ENCODE data around the gene DCLK1.

DCLK1 gene

DNA sequence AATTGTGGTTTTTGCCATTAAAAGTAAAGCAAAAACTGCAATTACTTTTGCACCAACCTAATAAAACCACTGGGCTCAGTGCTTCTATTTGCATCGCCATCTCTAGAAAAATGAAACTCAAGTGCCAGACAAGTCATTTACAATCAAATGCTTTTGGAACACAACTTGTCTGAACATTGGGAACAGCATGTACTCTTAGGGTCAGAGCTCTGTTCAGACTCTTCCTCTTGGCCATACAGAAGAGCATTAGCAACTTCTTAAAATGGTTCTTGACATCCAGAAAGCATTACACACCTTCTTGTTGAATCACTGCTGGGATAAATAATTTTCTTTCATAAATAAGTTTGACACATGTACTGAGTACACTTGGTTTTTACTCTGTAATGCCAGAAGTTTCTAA is 272.5 kb downstream of the DCLK1 start:
- DNase-seq (ENCODE audit: low spot score) = no peak

DNA sequence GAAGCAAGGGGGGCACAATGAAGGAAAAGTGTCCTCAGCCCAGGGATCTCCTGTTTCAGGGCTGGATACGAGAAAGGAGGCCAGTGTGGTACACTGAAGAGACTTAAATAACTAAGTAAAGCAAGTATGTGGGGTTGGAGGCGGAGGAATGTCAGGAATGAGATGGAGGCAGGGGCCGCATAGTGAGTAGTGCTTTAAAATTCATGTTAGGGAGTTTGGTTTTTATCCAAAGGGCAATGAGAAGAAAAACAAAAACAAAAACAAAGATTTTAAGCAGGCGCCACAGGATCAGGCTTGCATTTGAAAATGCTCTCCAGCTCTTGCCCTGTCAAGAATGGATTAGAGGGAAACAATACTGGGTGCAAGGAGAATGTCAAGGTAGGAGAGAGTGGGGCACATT is 273.4 kb downstream of the DCLK1 start:
- DNase-seq (ENCODE audit: low spot score) = peak; percentile 30

DNA sequence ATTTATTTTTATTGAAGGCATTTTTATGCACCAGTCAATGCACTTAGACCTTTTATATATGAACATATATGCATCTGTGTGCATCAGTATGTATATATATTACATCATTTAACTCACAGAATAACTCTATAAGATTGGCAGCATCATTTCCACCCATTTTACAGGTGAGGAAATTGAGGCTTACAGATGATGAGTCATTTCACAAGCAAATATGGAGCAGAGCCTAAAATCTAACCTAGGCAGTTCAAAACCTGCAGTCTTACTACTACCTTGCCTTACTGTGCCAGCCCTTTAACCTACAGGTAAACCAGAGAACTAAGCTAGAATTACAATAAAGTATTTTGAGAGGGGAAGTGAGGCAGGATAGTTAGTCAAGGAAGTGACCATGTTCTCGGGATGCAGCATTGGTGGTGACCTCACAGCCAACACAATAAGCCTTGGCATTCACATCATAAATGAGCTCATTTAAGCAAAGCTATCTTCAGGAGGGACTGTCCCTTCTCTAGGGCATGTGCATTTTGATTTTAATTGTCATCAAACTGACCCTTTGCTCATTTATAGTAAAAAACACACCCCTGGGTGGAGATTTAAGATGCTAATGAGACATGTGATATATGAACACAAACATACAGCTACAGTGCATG is 274.3 kb downstream of the DCLK1 start:
- DNase-seq (ENCODE audit: low spot score) = no peak

DNA sequence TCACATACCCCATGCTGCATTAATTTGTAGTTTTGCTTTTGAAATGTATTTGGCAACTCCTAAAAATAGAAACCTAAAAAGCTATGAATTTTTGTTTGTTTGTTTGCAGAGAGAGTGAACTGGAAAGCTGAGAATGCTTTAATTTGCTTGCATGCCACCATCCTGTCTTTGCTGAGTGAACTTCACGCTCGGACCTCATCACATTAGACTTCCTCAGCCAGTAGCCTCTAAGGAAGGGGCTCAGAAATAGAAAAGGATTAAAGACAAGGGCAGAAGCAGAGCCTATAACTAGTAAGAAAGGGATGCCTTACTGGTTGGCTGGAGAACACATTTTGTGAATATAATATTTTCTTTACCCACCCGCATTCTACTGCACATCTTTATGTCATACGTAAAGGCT is 275.1 kb downstream of the DCLK1 start:
- no peak for DNase-seq (ENCODE audit: low spot score)

DNA sequence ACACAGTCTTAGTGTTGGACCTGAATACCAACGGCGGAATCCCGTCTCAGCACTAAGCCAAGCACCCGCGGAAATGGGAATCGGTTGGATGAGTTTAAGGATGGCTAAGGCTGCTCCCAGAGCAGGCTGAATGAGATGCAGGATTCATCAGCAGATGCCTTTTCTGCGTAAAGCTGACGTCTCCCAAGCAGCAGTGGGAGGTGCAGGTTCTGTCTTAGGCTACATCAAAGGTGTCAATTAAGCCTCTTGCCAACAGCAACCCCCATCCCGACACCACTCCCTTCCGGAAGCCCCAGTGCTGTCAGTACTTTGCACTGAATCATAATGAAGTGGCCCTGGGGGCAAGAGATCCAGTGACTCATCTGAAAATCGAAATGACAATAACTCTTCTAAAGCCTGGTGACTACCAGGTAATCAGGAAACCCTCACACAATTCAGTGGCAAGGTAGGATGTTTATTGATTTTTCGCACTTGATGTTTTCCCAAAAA is 275.6 kb downstream of the DCLK1 start:
- DNase-seq (ENCODE audit: low spot score) = no peak

DNA sequence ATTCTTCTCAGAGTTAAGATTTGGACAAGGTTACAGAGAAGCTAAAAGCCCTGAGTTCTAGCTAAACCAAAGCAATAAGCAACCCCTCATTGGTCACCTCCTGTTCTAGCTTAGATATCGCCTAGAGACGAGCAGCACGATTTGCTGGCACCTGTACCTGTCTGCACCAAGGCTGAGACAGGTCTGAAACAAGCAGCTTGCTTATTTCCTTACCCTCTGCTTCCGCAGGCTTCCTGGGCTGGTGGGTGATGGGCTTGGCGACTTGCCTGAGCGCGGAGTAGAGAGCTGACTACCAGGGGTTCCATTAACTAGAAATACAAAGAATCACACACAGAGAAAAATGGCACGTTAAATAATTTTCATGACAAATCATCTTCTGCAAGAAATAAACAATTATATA is 276.9 kb downstream of the DCLK1 start:
- DNase-seq (ENCODE audit: low spot score) = no peak

DNA sequence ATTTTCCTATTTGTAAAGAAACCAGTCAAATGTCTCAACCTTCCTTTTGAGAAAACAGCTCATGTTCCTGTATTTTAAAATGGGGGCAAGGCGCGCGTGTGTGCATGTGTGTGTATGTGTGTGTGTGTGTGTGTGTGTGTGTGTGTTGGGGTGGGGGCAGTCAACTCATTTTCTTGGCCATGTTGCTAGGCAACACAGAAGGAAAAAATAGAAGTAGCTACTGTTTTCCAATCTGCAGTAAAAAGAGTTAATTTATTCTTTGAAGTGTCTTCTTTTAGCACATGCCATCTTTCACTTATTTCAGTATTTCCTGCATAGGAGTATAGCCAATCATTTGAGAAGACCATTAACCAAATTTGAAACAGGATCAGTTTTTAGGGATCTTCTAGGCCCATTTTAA is 279.3 kb downstream of the DCLK1 start:
- no peak for DNase-seq (ENCODE audit: low spot score)

DNA sequence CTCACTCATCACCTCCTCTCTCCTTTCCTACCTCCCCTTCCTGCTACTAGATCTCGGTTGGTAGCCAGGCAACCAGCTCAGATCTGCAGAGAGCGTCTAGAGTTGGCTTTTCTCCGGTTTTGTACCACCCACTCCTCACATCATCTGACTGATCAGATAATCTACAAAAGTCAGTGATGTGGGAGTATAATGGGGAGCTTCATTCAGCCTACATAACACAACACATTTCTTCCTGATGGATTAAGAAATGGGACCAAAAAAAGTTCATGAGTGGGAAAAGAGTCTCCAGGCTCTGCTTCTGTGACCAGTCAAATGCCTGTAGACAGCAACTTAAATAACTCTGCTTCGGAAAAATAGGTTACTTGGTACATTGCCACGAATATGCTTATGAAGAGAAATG is 279.8 kb downstream of the DCLK1 start:
- DNase-seq (ENCODE audit: low spot score) = no peak

DNA sequence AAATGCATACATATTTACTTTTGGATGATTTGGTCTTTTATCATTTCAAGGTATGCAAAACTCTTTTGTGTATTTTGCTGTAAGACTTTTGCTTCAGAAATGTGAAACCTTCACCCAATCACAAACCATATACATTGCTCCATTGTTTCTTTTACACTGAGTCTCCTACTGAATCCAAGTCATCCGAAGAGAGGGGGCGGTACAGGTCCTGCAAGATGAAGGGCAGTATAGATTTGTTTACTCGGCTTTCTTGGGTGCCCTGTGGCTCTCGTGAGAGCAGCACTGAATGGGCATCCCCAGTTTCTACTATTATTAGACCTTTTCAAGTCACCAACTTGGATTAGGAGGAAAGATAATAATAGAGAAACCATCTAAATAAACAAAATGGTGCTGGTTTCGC is 280.6 kb downstream of the DCLK1 start:
- no peak for DNase-seq (ENCODE audit: low spot score)

DNA sequence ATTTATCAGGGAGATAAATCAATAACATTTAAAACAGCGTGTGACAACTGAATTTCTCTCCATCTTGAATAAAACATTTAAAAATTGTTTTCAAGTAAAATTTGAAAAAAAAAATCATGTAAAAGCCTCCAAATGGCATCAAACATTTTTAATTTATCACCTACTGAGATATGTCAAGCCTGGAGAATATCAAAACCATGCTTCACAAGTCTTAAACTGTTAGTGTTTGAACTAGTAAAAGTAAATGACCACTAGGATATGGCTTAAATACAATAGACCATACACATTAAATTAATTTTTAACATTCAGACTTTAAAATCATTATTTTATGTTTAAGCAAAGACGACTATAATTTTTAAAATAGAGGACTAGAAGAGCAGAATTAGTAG is 281.9 kb downstream of the DCLK1 start:
- DNase-seq (ENCODE audit: low spot score) = no peak

DNA sequence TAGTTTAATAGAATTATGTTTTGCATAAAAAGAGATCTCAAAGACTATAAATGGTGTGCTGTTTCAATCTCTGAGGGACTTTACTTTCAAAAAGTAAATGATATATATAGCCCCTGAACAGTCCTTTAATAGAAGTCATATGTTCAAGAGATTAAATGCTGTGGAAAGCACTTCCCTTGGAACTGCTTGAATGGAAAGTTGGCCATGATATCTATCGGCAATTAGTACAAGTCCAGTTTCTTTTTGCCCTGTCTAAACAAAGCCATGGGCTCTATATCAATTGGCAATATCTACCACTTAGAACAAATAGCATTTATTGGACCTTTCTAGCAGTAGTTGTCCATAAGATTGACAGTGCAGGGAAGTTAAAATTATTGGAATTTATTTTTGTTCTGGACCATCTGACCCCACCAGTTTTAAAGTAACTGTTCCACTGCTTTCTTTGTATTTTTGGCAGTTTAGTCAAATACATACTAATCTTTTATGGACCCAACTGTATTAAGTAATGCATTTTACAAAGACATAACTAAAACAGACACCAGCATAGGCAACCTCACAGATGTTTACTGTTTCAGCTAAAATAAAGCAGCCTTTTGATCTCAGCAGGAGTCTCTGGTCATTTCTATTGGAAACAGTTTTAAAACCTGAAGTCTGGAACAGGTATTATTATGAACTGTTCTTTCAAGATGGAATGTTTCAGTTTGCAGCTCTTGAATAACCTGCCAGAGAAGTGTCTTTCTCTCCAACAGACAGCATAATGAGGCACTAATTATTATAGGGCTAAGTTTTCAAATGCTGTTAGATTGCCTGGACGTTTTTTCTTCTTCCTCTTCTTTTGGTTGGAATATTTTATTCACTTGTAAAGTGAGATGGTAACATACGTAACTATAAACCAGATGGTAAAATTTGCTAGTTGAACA is 282.6 kb downstream of the DCLK1 start:
- no peak for DNase-seq (ENCODE audit: low spot score)

DNA sequence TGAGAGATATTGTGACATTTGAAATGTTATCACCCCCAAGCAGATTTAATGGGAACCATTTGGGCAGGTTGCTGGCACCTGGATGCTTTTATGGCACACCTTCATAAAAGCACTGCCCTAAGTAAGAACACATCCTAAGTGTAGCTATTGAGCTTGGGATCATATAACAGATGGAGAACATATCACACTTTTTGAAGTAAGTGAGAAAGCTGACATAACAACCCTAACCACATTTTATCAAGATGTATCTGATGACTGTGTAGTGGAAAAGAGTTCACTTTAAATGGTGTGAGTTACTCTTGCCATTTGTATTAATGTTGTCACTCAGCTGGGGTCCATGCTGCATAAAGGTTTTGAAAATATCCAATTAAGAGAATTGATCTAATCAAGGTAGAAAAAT is 287.9 kb downstream of the DCLK1 start:
- no peak for DNase-seq (ENCODE audit: low spot score)

DNA sequence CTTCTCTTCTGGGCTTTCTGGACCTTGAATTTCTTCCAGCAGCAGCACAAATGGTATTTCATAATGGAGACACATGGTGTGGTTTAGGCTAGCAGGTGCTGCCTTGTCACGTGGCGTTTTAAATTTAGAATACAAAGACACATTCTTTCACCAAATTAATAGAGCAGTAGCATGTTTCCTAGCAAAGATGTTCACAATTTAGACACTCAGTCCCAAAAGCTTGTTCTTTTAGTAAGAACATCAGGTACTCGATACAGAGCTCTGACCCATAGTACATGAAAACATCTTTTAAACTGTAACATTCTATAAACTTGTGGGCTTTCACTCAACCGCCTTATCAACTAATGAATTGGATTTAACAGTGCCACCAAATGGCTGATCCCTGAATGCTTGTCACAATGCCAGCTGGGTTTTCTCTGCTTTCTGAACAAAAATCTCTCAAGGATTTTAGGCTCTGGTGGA is 290.1 kb downstream of the DCLK1 start:
- no peak for DNase-seq (ENCODE audit: low spot score)

DNA sequence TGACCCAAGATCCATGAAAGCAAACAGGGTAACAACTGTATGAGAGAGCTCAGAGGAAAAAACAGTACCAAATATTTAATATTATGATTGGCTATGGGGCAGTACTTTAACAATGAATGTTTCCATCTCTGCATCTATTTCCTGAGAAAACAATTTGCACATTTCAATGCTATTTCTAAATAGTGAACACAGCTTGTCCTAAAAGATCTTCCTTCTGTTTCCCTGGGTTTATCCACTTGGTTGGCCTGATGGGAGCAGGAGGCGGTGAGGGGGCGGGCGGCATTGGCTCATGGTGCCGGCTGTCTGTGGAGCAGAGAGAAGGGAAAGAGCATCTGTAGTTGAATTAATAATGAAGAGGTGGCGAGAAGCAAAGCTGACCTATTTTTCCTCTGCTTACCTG is 291.4 kb downstream of the DCLK1 start:
- no peak for DNase-seq (ENCODE audit: low spot score)

DNA sequence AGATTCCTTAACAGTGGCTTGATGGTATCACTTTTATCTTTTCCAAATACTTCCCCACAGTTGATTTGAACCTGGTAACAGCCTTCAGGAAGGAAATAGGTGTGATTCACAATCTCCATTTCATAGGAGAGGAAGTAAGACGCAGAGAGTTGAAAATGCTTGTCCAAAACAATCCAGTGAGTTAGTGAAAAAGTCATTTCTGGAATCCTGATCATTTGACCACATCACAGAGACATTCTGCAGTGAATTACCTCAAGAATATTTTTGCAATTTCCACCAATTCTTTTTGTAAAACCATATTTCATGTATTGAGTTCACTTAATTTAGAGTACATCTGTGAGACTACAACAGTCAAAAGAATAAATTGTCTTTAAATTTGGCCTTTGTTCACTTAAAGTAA is 292.8 kb downstream of the DCLK1 start:
- DNase-seq (ENCODE audit: low spot score) = peak; percentile 52

DNA sequence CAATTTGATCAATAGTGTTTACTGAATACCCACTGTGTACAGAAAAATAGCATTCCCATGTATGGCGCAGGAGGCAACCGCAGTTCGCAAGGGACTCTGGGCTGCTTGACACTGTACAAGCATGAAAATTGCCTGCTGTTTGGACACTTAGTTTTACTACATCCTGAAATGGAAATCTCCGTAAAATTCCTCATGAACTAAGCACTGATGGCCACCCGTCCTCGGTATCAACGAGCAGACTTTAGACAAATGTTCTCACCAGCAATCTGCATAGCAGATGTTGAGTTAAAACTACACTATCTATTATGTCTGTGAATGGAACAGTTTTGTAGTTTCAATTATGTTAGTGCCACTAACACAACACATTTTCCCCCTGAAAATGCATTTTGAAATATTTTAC is 294.7 kb downstream of the DCLK1 start:
- no peak for DNase-seq (ENCODE audit: low spot score)

DNA sequence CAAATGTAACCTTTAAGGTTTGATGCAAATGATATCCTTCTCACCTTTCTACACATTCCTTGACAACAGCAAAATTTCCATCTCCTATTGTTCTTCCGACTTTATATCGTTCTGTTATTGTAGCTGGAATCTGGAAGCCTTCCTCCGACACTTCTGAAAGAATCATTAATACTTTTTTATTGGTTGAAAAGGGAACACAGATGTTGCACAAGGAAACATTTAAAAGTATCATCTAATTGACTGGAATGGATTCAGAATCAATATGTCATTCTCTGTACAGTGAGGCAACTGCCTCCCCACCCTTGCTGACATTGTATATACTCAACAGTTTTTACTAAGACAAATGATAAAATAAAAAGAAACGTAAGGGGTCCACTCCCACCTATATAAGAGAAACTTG is 295.2 kb downstream of the DCLK1 start:
- DNase-seq (ENCODE audit: low spot score) = no peak

DNA sequence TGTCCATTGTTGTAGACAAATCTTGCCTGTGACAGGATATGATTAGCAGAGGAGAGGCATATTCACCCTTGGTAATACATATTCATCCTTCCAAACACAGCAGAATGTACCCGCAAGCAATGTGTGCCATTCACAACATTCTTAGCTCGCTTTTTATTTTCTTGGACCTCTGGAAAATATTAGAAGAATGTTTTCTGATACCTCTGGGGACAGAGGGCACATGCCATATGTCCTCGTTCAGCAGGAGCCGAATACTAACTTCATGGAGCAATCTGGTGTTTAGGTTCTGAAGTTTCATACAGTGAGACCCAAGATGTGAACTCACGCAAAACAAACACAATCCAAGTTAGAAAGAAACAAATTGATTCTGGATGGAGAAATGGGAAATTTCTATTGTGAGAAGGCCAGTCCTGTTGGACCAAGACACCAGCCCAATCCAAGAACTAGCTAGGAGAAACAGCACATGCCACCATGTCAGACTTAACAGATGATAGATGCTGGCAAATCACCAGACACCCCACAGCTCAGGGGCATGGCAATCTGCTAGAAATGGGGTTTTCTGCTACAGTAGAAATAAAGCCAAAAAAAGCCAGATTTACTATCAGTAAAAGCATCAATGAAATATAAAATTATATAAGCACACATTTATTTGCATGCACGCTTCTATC is 297.4 kb downstream of the DCLK1 start:
- no peak for DNase-seq (ENCODE audit: low spot score)

DNA sequence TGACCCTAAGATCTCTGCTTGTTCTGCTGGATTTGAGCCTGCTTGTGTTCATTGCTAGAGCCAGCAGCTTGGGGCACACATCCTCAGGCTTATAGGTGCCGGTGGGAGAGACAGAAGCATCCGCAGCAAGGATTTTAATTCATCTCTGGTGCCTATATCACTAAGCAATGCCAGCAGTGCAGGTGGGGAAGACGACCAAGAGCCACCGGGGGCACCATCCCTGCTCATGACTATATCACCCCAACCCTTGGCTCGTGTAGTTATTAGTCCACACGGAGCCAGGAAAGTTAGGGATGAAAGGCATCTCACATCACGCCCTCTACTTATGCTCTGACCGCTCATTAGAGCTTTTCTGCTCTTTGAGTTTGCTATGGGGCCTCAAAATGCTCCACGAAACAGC is 298.2 kb downstream of the DCLK1 start:
- DNase-seq (ENCODE audit: low spot score) = no peak

DNA sequence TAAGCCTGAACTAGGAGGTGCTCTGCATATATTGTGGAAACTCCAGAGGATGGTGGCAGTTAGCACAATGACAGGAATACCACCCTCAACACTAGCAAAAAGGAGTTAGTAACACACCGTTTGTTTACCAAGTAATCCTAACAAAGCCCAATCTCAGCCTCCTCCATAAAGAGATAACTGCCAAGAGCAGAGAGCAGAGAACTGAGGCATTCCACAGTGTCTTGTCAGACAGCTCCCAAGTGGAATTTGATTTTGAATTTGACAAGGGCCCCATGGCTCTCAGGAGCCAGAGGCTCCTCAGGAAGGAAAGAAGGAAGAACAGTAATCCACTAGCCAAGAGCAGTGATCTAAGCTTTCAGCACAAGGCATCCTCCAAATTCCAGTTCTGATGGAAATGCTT is 298.6 kb downstream of the DCLK1 start:
- no peak for DNase-seq (ENCODE audit: low spot score)

DNA sequence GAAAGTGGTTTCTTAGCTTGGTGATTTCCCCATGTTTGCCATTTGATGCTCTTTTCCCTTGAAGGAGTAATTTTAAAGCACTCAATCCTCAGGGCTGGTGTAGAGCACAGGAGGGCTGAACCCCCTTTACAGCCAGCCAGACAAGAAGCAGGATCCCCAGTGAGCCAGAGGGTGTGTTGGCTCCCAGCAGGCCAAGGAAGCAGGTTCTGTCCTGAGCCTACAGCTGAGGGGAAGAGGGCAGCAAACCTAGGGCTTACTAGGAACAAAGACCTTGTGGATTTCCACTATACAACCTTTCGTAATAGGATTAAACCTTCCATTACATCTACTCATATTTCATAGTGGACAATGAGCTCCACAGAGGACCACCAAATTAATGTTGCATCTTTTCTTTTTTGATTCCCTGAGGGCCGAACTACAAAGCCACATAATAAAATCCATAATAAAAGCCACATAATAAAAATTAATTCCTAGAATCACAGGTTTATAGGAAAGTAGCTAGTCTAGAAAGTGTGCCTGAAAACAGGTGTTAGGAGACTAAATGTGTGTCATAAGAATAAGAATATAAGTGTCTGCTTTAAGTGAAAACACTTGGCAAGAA is 300.2 kb downstream of the DCLK1 start:
- no peak for DNase-seq (ENCODE audit: low spot score)

DNA sequence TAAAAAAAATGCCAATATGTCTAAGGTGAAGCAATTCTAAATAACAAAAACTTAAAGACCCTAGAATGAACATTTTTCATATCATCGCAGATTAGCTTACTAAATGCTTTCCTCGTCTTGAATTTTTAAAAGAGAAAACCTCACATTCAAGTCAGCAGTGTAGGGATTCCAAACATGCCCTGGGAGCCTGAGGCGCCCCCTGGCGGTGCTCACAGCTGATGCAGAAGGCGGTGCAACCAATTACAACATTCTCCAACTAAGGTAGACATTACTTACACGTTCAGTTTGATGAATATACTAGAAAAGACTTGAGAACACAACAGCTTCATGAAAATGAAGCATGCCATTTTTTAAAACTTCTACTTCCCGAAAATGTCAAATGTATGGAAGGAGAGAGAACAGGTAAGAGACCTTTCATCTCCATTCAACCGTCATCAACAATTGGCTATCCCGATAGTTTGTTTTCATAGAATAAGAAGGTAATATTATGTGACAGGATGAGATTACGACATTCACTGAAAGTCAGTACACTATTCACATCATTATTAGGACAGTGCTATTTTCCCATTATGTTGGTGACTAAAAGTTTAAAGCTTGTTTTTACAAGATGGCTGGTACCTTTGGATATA is 304.4 kb downstream of the DCLK1 start:
- no peak for DNase-seq (ENCODE audit: low spot score)

Measured in AG08396 (cell line).